Fibroblast of lung (primary cell): Measurements from ENCODE around the gene AGBL4. TPM values are rescaled to one million over a fixed set of nuclear protein-coding genes. Genes with fewer than 3 reads are reported as not detected.

Experiments used
- DNase-seq, 2 donors: peaks; one replicate each; pipeline versions ENCODE4 v3.0.0 to v3.0.0-alpha.2; 2010; ENCODE audit warnings: low read depth in 2 of 2
- H2AFZ ChIP-seq: 2 replicates; pipeline ENCODE4 v1.5.1; 2012; ENCODE audit warnings: low read length, control low read depth, inconsistent platforms
- H3K27ac ChIP-seq: 2 replicates; pipeline ENCODE4 v1.5.1; 2011; ENCODE audit warnings: low read length, control low read depth; ENCODE audit not compliant: insufficient read depth
- H3K27me3 ChIP-seq: 2 replicates; pipeline ENCODE4 v1.5.1; 2011; ENCODE audit warnings: mild to moderate bottlenecking, low read length; ENCODE audit not compliant: control insufficient read depth, insufficient read depth
- H3K36me3 ChIP-seq: 2 replicates; pipeline ENCODE4 v1.5.1; 2011; ENCODE audit warnings: low read length; ENCODE audit not compliant: control insufficient read depth, insufficient read depth
- H3K4me1 ChIP-seq: 2 replicates; pipeline ENCODE4 v1.5.1; 2011; ENCODE audit warnings: low read length; ENCODE audit not compliant: control insufficient read depth, insufficient read depth; ENCODE audit errors: extremely low read depth
- H3K4me2 ChIP-seq: 2 replicates; pipeline ENCODE4 v1.5.1; 2011; ENCODE audit warnings: low read length, control low read depth; ENCODE audit not compliant: insufficient read depth; ENCODE audit errors: extremely low read depth
- H3K4me3 ChIP-seq, 4 experiments: fragments of 200-600 bp in 1 of 4; sonication (generic) in 1 of 4; replicated peaks in 1 of 4; 2 replicates each; pipeline ENCODE4 v1.5.1; 2011 to 2016; ENCODE audit warnings: low read length in 4 of 4, low read depth in 3 of 4, mild to moderate bottlenecking in 3 of 4, control low read depth in 2 of 4, inconsistent platforms in 1 of 4, mixed read lengths in 1 of 4; ENCODE audit not compliant: insufficient read depth in 1 of 4; ENCODE audit errors: control extremely low read depth in 1 of 4
- H3K79me2 ChIP-seq: 2 replicates; pipeline ENCODE4 v1.5.1; 2012; ENCODE audit warnings: mild to moderate bottlenecking, low read length, inconsistent platforms; ENCODE audit not compliant: control insufficient read depth, insufficient read depth
- H3K9ac ChIP-seq: 2 replicates; pipeline ENCODE4 v1.5.1; 2011; ENCODE audit warnings: mild to moderate bottlenecking, low read length, control low read depth; ENCODE audit not compliant: insufficient read depth
- H3K9me3 ChIP-seq: 2 replicates; pipeline ENCODE4 v1.5.1; 2012; ENCODE audit warnings: low read depth, low read length; ENCODE audit not compliant: control insufficient read depth, insufficient read depth
- H4K20me1 ChIP-seq: 2 replicates; pipeline ENCODE4 v1.5.1; 2011; ENCODE audit warnings: low read length; ENCODE audit not compliant: control insufficient read depth, insufficient read depth; ENCODE audit errors: extremely low read depth
- EZH2 ChIP-seq: IDR thresholded peaks from 2 replicates; pipeline ENCODE4 v1.5.1; 2012; ENCODE audit warnings: low read length, control low read depth, mild to moderate bottlenecking; ENCODE audit errors: missing control alignments
- polyA plus RNA-seq, 2 donors: library from polyadenylated mRNA; depleted of rRNA in 1 of 2; stranded (reverse) in 1 of 2; unstranded in 1 of 2; fragments of >200 nt; gene quantifications; 2 replicates each; pipeline ENCODE4 v1.2.1, GENCODE V29; 2011 to 2012; ENCODE audit warnings: missing spikeins in 1 of 2
- total RNA-seq: library from RNA; depleted of rRNA; stranded (reverse); fragments of >200 nt; gene quantifications from 2 replicates; pipeline ENCODE4 v1.2.1, GENCODE V29; 2014
- TF ChIP-seq, protein P1 (sequence below), 2 donors: IDR thresholded peaks in 1 of 2; conservative IDR thresholded peaks in 1 of 2; 1 replicate in 1 of 2; 2 replicates in 1 of 2; pipeline ENCODE4 v1.5.1; 2011 to 2012; ENCODE audit warnings: low read length in 2 of 2, control low read depth in 1 of 2, inconsistent platforms in 1 of 2, low read depth in 1 of 2, mild to moderate bottlenecking in 1 of 2

AGBL4 gene
- total and polyA plus RNA-seq, 2 donors (not counting 1 experiment from before 2014, with no cell fraction given), result not detected

DNA sequence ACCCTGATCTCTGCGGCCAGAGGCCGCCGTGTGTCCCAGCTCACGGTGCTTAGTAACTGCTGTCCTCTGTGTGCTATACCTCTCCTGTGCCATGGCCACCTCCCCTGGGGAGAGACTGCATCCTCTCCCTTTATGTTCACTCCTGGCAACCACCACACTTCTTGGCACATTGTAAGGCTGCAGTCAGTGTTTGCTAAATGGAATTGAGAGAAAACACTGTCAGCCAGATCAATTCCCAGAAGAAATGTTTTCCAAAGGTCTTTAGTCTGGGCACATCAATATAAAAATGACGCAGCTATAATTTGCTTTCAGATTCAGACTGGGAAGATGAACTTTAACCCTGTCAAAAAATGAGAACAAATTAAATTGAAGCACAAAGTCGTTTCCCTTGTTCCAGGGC lies 1343.9 kb downstream of the AGBL4 start:
- Histone ChIP-seq H4K20me1 (no peaks in the 10 kb centered on the region), H3K9ac (no peak overlapping the region), H3K4me2 (no peak overlapping the region), H3K9me3 (no peaks in the 10 kb centered on the region), H2AFZ (no peak overlapping the region), H3K4me3 (no peak overlapping the region), H3K27me3 (no peaks in the 10 kb centered on the region), H3K27ac (no peak overlapping the region), H3K79me2 (no peaks in the 10 kb centered on the region), H3K36me3 (no peaks in the 10 kb centered on the region), H3K4me1 (no peaks in the 10 kb centered on the region)
- no peak for TF ChIP-seq EZH2
- TF ChIP-seq, protein P1, sequence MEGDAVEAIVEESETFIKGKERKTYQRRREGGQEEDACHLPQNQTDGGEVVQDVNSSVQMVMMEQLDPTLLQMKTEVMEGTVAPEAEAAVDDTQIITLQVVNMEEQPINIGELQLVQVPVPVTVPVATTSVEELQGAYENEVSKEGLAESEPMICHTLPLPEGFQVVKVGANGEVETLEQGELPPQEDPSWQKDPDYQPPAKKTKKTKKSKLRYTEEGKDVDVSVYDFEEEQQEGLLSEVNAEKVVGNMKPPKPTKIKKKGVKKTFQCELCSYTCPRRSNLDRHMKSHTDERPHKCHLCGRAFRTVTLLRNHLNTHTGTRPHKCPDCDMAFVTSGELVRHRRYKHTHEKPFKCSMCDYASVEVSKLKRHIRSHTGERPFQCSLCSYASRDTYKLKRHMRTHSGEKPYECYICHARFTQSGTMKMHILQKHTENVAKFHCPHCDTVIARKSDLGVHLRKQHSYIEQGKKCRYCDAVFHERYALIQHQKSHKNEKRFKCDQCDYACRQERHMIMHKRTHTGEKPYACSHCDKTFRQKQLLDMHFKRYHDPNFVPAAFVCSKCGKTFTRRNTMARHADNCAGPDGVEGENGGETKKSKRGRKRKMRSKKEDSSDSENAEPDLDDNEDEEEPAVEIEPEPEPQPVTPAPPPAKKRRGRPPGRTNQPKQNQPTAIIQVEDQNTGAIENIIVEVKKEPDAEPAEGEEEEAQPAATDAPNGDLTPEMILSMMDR (conservative IDR thresholded peaks at IDR 0.05 in 1 of 2, IDR thresholded peaks at IDR 0.05 in 1 of 2; ENCODE audit: low read depth in 1 of 2, low read length in 2 of 2), result no peak
- no peak for DNase-seq

DNA sequence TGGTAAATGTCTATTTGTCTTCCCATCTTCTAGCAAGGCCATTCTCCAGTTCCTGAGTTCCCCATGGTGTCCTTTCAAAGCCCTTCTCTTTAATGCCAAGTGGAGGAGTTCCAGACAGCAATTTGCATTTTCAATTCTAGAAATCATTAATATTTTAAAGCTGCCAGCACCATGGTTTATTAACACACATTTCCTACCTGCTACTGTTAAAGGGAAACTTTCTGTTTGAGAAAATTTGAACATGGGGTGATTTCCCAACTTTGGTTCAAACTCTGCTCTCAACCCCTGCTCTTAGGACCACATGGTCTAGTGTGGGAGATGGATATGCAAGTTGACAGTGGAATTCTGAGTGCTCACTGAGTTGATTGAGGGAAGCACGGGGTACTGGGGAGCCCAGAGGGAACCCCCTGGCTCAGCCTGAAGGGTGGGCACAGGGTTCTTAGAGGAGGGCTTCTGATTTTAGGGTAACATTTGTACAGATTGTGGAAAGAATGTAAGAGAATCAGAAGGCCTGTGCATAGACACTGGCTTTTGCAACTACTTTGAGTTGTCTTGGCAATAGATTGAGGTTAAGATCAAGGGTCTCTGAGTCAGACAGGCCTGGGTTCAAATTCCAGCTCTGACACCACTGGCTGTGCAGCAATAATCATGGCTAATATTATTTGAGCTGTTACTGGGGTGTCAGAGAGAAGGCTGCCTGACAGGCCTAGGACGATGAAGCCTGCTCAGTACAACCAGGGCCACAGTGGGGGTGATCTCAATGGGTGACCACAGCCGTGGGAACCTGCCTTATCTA lies 1344.8 kb downstream of the AGBL4 start:
- TF ChIP-seq EZH2, result no peak
- TF ChIP-seq, protein P1 (conservative IDR thresholded peaks at IDR 0.05 in 1 of 2, IDR thresholded peaks at IDR 0.05 in 1 of 2; ENCODE audit: low read depth in 1 of 2, low read length in 2 of 2), result no peak

DNA sequence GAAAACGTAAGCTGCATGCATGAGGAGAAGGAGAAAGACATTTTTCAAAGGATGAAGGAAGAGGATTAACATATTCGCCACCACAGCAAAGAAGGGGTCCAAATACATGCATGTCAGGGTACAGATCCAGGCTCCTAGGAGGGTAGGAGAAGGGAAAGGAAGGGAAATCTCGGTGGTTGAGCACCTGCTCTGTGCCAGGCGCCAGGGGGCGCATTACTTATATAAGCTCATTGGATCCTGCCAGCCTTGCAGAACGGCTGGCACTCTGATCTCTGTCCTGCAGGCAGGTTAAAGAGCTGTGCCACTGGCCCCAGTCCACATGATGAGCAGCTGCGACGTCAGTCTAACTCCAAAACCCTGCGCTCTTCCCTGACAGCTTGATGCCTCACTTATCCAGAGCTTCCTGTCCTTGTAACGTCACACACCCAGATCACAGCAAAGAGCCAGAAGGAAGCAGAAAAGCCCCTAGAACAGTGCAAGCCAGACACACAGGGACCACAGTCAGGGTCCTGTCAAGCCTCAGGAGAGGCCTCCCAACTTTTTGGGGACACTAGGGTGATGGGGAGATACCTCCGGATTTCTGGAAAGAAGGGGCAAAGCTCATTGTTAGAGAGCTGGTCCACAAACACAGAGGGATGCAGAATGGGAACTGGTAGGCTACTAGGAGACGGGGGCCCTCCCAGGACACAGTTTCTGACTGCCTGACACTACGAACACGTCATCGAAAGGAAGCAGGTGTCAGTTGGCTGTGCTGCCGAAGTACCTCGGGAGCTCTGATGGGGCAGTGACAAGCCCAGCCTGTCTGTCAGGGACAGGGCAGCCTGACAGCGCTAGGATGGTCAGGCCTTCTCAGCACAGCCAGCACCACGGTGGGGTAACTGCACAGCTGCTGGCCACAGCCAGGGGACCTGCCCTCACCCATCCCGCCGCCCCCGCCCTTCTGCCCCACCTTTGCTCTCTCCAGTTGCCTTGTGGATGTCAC lies 1346.2 kb downstream of the AGBL4 start:
- Histone ChIP-seq H3K4me1 (no peaks in the 10 kb centered on the region), H2AFZ (no peak overlapping the region), H4K20me1 (no peaks in the 10 kb centered on the region), H3K9ac (no peak overlapping the region), H3K27me3 (no peaks in the 10 kb centered on the region), H3K4me2 (no peak overlapping the region), H3K36me3 (no peaks in the 10 kb centered on the region), H3K9me3 (no peaks in the 10 kb centered on the region), H3K4me3 (no peak overlapping the region), H3K27ac (no peak overlapping the region), H3K79me2 (no peaks in the 10 kb centered on the region)
- DNase-seq, result peak; percentile 48 to 66
- no peak for TF ChIP-seq EZH2
- TF ChIP-seq, protein P1 (conservative IDR thresholded peaks at IDR 0.05 in 1 of 2, IDR thresholded peaks at IDR 0.05 in 1 of 2; ENCODE audit: low read depth in 1 of 2, low read length in 2 of 2), result peak; percentile 48 to 73

More for the DNA sequence above, 1344.8 kb downstream of the AGBL4 start:
- Histone ChIP-seq H3K27me3 (no peaks in the 10 kb centered on the region), H4K20me1 (no peaks in the 10 kb centered on the region), H2AFZ (no peak overlapping the region), H3K27ac (no peak overlapping the region), H3K4me1 (no peaks in the 10 kb centered on the region), H3K4me2 (no peak overlapping the region), H3K4me3 (no peak overlapping the region), H3K9ac (no peak overlapping the region), H3K79me2 (no peaks in the 10 kb centered on the region), H3K36me3 (no peaks in the 10 kb centered on the region), H3K9me3 (no peaks in the 10 kb centered on the region)
- peak in 1 of 2 donors; percentile 42 for DNase-seq
